OCI-LY3 (cell line): ENCODE measurements around the gene TULP1.

ENCODE experiments used
- H2AFZ ChIP-seq: fragments of 200-600, 300-600 bp; shearing (Covaris generic); 2 replicates; pipeline ENCODE4 v1.6.0; 2014; ENCODE audit warnings: antibody characterized with exemption, low read depth, low read length
- H3K27ac ChIP-seq: fragments of 200-600, 300-600 bp; sonication (generic); 2 replicates; pipeline ENCODE4 v1.5.1; 2014; ENCODE audit warnings: mild to moderate bottlenecking, low read length, moderate library complexity, mixed read lengths
- H3K27me3 ChIP-seq: fragments of 200-600, 300-600 bp; sonication (generic); 2 replicates; pipeline ENCODE4 v1.6.1; 2014; ENCODE audit warnings: low read depth, low read length, mixed read lengths
- H3K36me3 ChIP-seq: fragments of 200-600, 300-600 bp; sonication (generic); replicated peaks from 2 replicates; pipeline ENCODE3; 2014; ENCODE audit warnings: low read depth, low read length, mixed read lengths
- H3K4me1 ChIP-seq: fragments of 300-600, 200-600 bp; sonication (generic); 2 replicates; pipeline ENCODE4 v1.6.1; 2014; ENCODE audit warnings: low read length, mixed read lengths
- H3K4me2 ChIP-seq: fragments of 200-600, 300-600 bp; sonication (generic); 2 replicates; pipeline ENCODE4 v1.6.1; 2014; ENCODE audit warnings: low read length, mixed read lengths
- H3K4me3 ChIP-seq: fragments of 300-600, 200-600 bp; sonication (generic); 2 replicates; pipeline ENCODE4 v1.5.1; 2014; ENCODE audit warnings: antibody characterized with exemption, mild to moderate bottlenecking, low read length, moderate library complexity
- H3K79me2 ChIP-seq: fragments of 300-600, 200-600 bp; shearing (Covaris generic); 2 replicates; pipeline ENCODE4 v1.6.1; 2014; ENCODE audit warnings: mild to moderate bottlenecking, low read length, mixed read lengths
- H3K9ac ChIP-seq: fragments of 300-600, 200-600 bp; shearing (Covaris generic); 2 replicates; pipeline ENCODE4 v1.6.0; 2014; ENCODE audit warnings: mild to moderate bottlenecking, low read length, moderate library complexity
- H3K9me3 ChIP-seq: fragments of 200-600, 300-600 bp; shearing (Covaris generic); 2 replicates; pipeline ENCODE4 v1.6.1; 2014; ENCODE audit warnings: low read length, mixed read lengths; ENCODE audit not compliant: insufficient read depth
- H4K20me1 ChIP-seq: fragments of 200-600, 300-600 bp; sonication (generic); 2 replicates; pipeline ENCODE4 v1.6.1; 2016; ENCODE audit warnings: low read length, mixed read lengths; ENCODE audit not compliant: insufficient read depth
- CTCF ChIP-seq: fragments of 200-600, 300-600 bp; sonication (generic); IDR thresholded peaks from 2 replicates; pipeline ENCODE4 v1.5.1; 2014; ENCODE audit warnings: antibody characterized with exemption, low read length, low read depth
- EZH2phosphoT487 ChIP-seq: fragments of 200-600 bp; shearing (Covaris generic); IDR thresholded peaks from 2 replicates; pipeline ENCODE4 v1.6.1; 2018; ENCODE audit warnings: antibody characterized with exemption, mixed run types, low read depth

The TULP1 gene

GRCh38 chr6:35468181-35468979 is 44.3 kb downstream of the TULP1 start, which contains the start of gene RPL10A:
RPL10A (plus strand) TSS chr6:35468401; CDS start chr6:35468435, 34 bp downstream.
- TF ChIP-seq EZH2phosphoT487 (no peak), CTCF (peak; percentile 77)
- peaks cover 43% of the 10 kb centered on the region for H3K36me3 ChIP-seq
- H3K4me1 ChIP-seq = peaks cover 27% of the 10 kb centered on the region
- peak within 1 kb of the TSS; percentile 73 for H3K27ac ChIP-seq
- H3K27me3 ChIP-seq = no peaks in the 10 kb centered on the region
- H3K4me3 ChIP-seq = peak within 1 kb of the TSS; percentile 95
- peaks cover 45% of the 10 kb centered on the region for H4K20me1 ChIP-seq
- H3K4me2 ChIP-seq = peak within 1 kb of the TSS; percentile 92
- H3K9ac ChIP-seq = peak within 1 kb of the TSS; percentile 92
- H3K9me3 ChIP-seq = no peaks in the 10 kb centered on the region
- H3K79me2 ChIP-seq = peaks cover 39% of the 10 kb centered on the region
- H2AFZ ChIP-seq = peak within 1 kb of the TSS; percentile 86

DNA sequence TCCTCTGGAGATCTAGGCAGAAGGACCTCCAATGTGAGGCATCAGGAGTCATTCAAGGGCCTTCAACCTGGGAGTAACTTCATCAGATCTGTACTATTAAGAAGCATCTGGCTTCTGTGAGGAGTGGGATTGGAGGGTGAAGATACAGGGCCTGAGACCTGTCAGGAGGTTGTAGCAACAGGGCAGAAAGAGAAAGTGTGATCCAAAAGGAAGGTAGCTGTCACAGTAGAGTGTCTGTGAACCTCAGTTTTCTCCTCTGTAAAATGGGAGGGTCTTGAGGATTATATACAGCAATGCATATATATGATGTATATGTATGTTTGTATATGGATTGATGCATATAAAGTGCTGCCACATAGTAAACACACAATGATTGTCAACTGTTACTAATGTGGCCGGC is 47.0 kb downstream of the TULP1 start:
- Histone ChIP-seq H3K27me3 (no peaks in the 10 kb centered on the region), H3K79me2 (peaks cover 25% of the 10 kb centered on the region), H3K9ac (no peak overlapping the region), H2AFZ (no peak overlapping the region), H3K27ac (no peak overlapping the region), H3K4me3 (no peak overlapping the region), H3K4me1 (peaks cover 15% of the 10 kb centered on the region), H3K4me2 (no peak overlapping the region), H4K20me1 (peaks cover 18% of the 10 kb centered on the region), H3K36me3 (peaks cover 23% of the 10 kb centered on the region), H3K9me3 (no peaks in the 10 kb centered on the region)
- no peak for TF ChIP-seq EZH2phosphoT487
- TF ChIP-seq CTCF = no peak

DNA sequence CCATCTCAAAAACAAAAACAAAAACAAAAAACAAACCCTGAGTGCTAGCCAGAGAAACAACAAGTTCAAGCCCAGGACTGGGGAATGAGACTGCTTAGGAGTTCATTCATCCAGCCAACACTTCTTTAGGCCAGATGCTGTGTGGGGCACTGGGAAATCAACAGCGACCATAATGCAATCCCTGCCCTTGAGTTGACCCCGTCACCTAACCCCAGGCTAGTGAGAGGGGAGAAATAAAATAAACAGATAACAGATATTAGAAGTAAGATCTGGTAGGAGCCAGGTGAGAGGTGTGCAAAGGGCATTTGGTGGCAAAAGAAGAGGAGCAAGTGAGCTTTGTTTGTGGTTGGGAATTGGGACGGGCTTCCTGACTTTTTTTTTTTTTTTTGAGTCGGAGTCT is 49.4 kb downstream of the TULP1 start:
- Histone ChIP-seq H3K27me3 (no peaks in the 10 kb centered on the region), H2AFZ (no peak overlapping the region), H3K9me3 (no peaks in the 10 kb centered on the region), H3K4me3 (no peak overlapping the region), H3K9ac (no peak overlapping the region), H3K27ac (no peak overlapping the region), H3K79me2 (peaks cover 1% of the 10 kb centered on the region), H3K4me2 (no peak overlapping the region), H3K4me1 (peaks cover 5% of the 10 kb centered on the region; the same call in 1 of the 2 replicates), H3K36me3 (no peaks in the 10 kb centered on the region), H4K20me1 (no peaks in the 10 kb centered on the region)
- TF ChIP-seq EZH2phosphoT487 (no peak), CTCF (no peak)

DNA sequence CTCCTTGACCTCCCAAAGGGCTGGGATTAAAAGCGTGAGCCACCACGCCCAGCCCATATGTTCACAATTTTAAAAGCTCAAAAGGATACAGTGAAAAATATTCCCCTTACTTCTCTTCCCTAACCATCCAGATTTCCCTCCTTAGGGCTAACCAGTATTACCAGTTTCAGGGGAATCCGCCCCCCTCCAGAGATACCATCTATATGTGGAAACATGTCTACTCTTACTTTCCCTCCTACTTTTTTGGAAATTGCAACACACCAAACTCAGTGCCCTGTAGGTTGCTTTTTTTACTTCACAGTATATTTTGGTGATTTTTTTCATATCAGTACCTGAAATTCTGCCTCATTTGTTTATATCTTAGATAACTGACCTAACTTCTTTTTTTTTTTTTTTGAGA is 51.4 kb downstream of the TULP1 start:
- no peak overlapping the region for H3K4me2 ChIP-seq
- no peak overlapping the region for H2AFZ ChIP-seq
- H3K4me3 ChIP-seq = no peak overlapping the region
- no peak overlapping the region for H3K9ac ChIP-seq
- no peak for TF ChIP-seq CTCF
- TF ChIP-seq EZH2phosphoT487 = no peak
- no peak overlapping the region for H3K27ac ChIP-seq
- no peaks in the 10 kb centered on the region for H3K9me3 ChIP-seq
- H3K4me1 ChIP-seq = no peaks in the 10 kb centered on the region
- H3K36me3 ChIP-seq = no peaks in the 10 kb centered on the region
- H3K27me3 ChIP-seq = no peaks in the 10 kb centered on the region
- H3K79me2 ChIP-seq = no peaks in the 10 kb centered on the region
- H4K20me1 ChIP-seq = no peaks in the 10 kb centered on the region
